A549 (cell line): Measurements from ENCODE around the gene SHQ1. TPM values are rescaled to one million over a fixed set of nuclear protein-coding genes. Genes with fewer than 3 reads are reported as not detected.

ENCODE experiments used
- ATAC-seq, 2 experiments: fragments of 200-7000 bp in 1 of 2; fragments of >200 bp in 1 of 2; cut with Nextera tagmentation in 1 of 2; cut with Tn5 transposase in 1 of 2; 3 replicates each; pipeline versions ENCODE4 v1.8.0 to v1.9.1; 2018 to 2020; ENCODE audit warnings: mild to moderate bottlenecking in 1 of 2, moderate library complexity in 1 of 2
- CTCF ChIA-PET: fragments of 300-600 bp; sonication (Branson Sonifier 250); formaldehyde crosslinking; extraction: SDS; loops from one replicate; lab custom pipeline; 2021; ENCODE audit warnings: antibody characterized with exemption, inconsistent platforms; lab: Yijun Ruan, JAX
- POLR2A ChIA-PET: fragments of 350-600 bp; formaldehyde crosslinking; extraction: SDS; loops from one replicate; lab custom pipeline; 2021; ENCODE audit warnings: antibody characterized with exemption, inconsistent platforms; lab: Yijun Ruan, JAX
- DNase-seq, 2 experiments: peaks; one replicate each; pipeline versions ENCODE4 v3.0.0 to v3.0.0-alpha.2; 2011 to 2016; ENCODE audit warnings: low read depth in 1 of 2, low spot score in 1 of 2
- FAIRE-seq: peaks from 2 replicates; lab custom pipeline; 2011; peaks lifted over from hg19 to GRCh38; lab: Jason Lieb, UNC
- H3K27ac ChIP-seq, 2 experiments: fragments of >200 bp; sonication (Bioruptor Twin); formaldehyde crosslinking; 3 replicates each; pipeline ENCODE4 v1.5.1; 2016 to 2017
- H3K4me1 ChIP-seq: fragments of >200 bp; sonication (Bioruptor Twin); formaldehyde crosslinking; 3 replicates; pipeline ENCODE4 v1.6.1; 2016
- H3K4me2 ChIP-seq: fragments of >200 bp; sonication (Bioruptor Twin); formaldehyde crosslinking; 3 replicates; pipeline ENCODE4 v1.6.1; 2016
- H3K4me3 ChIP-seq: fragments of >200 bp; sonication (Bioruptor Twin); formaldehyde crosslinking; 3 replicates; pipeline ENCODE4 v1.5.1; 2016
- H3K9me3 ChIP-seq: fragments of >200 bp; sonication (Bioruptor Twin); formaldehyde crosslinking; 3 replicates; pipeline ENCODE4 v1.6.1; 2016
- EHMT2 ChIP-seq: fragments of 200-600 bp; sonication (generic); IDR thresholded peaks from 2 replicates; pipeline ENCODE4 v1.6.1; 2016; ENCODE audit warnings: antibody characterized with exemption, low read depth, mild to moderate bottlenecking, moderate library complexity
- HOXA7 ChIP-seq: fragments of 250-450 bp; sonication (Bioruptor Pico); IDR thresholded peaks from 2 replicates; pipeline ENCODE4 v1.5.0; 2020; ENCODE audit warnings: mild to moderate bottlenecking, moderate library complexity
- HOXB5 ChIP-seq: fragments of 250-450 bp; sonication (Bioruptor Pico); IDR thresholded peaks from 2 replicates; pipeline ENCODE4 v1.5.0; 2020; ENCODE audit warnings: mild to moderate bottlenecking, moderate library complexity
- KDM5A ChIP-seq: fragments of 200-600 bp; sonication (generic); IDR thresholded peaks from 2 replicates; pipeline ENCODE4 v1.6.1; 2016; ENCODE audit warnings: antibody characterized with exemption, mild to moderate bottlenecking
- MYC ChIP-seq: IDR thresholded peaks from 2 replicates; pipeline ENCODE4 v1.6.1; 2012; ENCODE audit warnings: mild to moderate bottlenecking, inconsistent platforms, low read length, improper control_type of control experiment, borderline replicate concordance
- NFE2L2 ChIP-seq: fragments of 150-350 bp; conservative IDR thresholded peaks from 2 replicates; pipeline ENCODE4 v1.6.1; 2014; ENCODE audit warnings: low read length
- RAD21 ChIP-seq, 2 experiments: fragments of >200 bp in 1 of 2; sonication (Bioruptor Twin) in 1 of 2; formaldehyde crosslinking in 1 of 2; IDR thresholded peaks in 1 of 2; conservative IDR thresholded peaks in 1 of 2; 2 replicates in 1 of 2; 3 replicates in 1 of 2; pipeline ENCODE4 v1.6.1; 2012 to 2018; ENCODE audit warnings: inconsistent platforms in 1 of 2
- RCOR1 ChIP-seq: fragments of 150-350 bp; IDR thresholded peaks from 2 replicates; pipeline ENCODE4 v1.6.1; 2014; ENCODE audit warnings: antibody characterized with exemption, low read length, low read depth
- RFX5 ChIP-seq: fragments of 450-650 bp; IDR thresholded peaks from 2 replicates; pipeline ENCODE4 v1.7.1; 2014; ENCODE audit warnings: antibody characterized with exemption, mild to moderate bottlenecking, moderate library complexity
- SREBF2 ChIP-seq: fragments of 450-650 bp; IDR thresholded peaks from 2 replicates; pipeline ENCODE4 v1.6.1; 2014; ENCODE audit warnings: mild to moderate bottlenecking, moderate library complexity
- ZNF302 ChIP-seq: fragments of 250-450 bp; sonication (Bioruptor Pico); IDR thresholded peaks from 2 replicates; pipeline ENCODE4 v1.9.0; 2021; ENCODE audit warnings: inconsistent platforms, mild to moderate bottlenecking, moderate library complexity
- WGBS: methylation state at CpG from one replicate; pipeline ENCODE4 v1.1.6; 2017; ENCODE audit errors: missing lambda C conversion rate; 5-methylcytosine and 5-hydroxymethylcytosine counted together
- polyA plus RNA-seq, 4 experiments: library from polyadenylated mRNA; depleted of rRNA in 3 of 4; stranded (reverse); fragments of >200 nt; fragmentation: RNase III in 1 of 4; extraction: RNeasy Plus Mini Kit Qiagen cat#74134 plus additional on column Dnase treatment in 1 of 4; gene quantifications; 2 replicates in 3 of 4; 3 replicates in 1 of 4; pipeline ENCODE4 v1.2.3, GENCODE V29; 2011 to 2017
- TF ChIP-seq, protein P1 (sequence below): fragments of 200-600 bp; sonication (generic); IDR thresholded peaks from 2 replicates; pipeline ENCODE4 v1.6.1; 2016; ENCODE audit warnings: antibody characterized with exemption, mild to moderate bottlenecking, moderate library complexity
- TF ChIP-seq, protein P2 (sequence below): IDR thresholded peaks from 2 replicates; pipeline ENCODE4 v1.6.1; 2012
- TF ChIP-seq, protein P3 (sequence below): fragments of >200 bp; sonication (Bioruptor Twin); formaldehyde crosslinking; IDR thresholded peaks from 2 replicates; pipeline ENCODE4 v1.6.1; 2016
- TF ChIP-seq, protein P4 (sequence below): IDR thresholded peaks from 2 replicates; pipeline ENCODE4 v1.6.1; 2012; ENCODE audit warnings: low read depth, borderline replicate concordance

SHQ1 gene
- polyA plus RNA-seq, 2 of the 4 experiments (the other 2 are of a cell fraction): 18.0 to 22.2 TPM

DNA sequence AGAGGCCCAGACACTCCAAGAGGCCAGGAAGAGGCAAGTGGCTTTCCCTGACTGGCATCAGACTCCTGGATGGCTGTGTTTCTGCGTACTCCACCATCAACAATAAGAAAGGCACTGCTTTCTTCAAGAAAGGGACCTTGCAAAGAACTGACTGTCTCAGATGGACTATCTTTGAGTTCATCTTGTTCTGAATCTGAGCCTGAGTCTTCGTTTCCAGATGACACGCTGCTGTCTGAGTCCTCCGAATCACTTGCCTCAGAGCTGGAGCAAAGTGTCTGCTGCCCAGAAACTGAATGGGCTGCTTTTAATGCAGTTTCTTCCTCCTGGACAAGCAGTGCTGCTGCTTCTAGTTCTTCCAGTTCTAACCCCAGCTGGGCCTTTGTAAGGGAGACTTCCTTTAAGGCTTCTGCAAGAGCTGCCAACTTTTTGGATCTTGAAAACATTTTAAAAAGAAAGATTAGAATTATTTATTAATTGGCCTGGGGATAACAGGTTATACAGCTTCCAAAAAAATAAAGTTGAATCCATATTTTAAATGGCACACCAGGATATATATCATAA lies 97.8 kb downstream of the SHQ1 start:
- no peak overlapping the region for H3K4me3 ChIP-seq
- no peaks in the 10 kb centered on the region for H3K9me3 ChIP-seq
- TF ChIP-seq SREBF2: no peak
- no peak for TF ChIP-seq ZNF302 (CRISPR knock-in tag)
- no peak for TF ChIP-seq KDM5A
- TF ChIP-seq MYC: no peak
- CTCF ChIA-PET: interaction anchor here (1.6 kb wide), 2 partner anchors 12 to 22 kb away, joined by 3 read pairs; no protein-coding TSS in a partner anchor
- 99% methylated on average over 4 of the region's 4 CpGs for WGBS
- POLR2A ChIA-PET: interaction anchor here (0.9 kb wide), 1 partner anchor 12 kb away, joined by 7 read pairs; no protein-coding TSS in a partner anchor
- FAIRE-seq (no peak), DNase-seq (no peak), ATAC-seq (no peak)
- H3K27ac ChIP-seq: no peak overlapping the region
- H3K4me1 ChIP-seq: peaks cover 9% of the 10 kb centered on the region; the same call in 1 of the 3 replicates
- H3K4me2 ChIP-seq: no peak overlapping the region

DNA sequence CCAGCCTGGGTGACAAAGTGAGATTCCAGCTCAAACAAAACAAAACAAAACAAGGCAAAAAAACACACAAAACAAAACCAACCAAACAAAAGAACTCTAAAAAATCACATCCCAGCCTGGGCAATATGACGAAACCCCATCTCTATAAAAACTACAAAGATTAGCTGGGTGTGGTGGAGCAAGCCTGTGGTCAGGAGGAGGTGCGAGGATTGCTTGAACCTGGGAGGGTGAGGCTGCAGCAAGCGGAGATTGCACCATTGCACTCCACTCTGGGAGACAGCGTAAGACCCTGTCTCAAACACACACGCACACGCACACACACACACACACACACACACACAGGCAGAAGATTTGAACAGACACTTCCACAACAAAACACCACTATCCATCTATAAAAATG lies 99.6 kb downstream of the SHQ1 start:
- no peak for ATAC-seq
- Histone ChIP-seq H3K27ac (no peak overlapping the region), H3K4me3 (no peak overlapping the region), H3K4me2 (no peak overlapping the region), H3K9me3 (no peaks in the 10 kb centered on the region), H3K4me1 (peaks cover 8% of the 10 kb centered on the region; the same call in 1 of the 3 replicates)
- POLR2A ChIA-PET: interaction anchor here (0.6 kb wide), 1 partner anchor 43 kb away, joined by 4 read pairs; no protein-coding TSS in a partner anchor
- TF ChIP-seq, protein P1, sequence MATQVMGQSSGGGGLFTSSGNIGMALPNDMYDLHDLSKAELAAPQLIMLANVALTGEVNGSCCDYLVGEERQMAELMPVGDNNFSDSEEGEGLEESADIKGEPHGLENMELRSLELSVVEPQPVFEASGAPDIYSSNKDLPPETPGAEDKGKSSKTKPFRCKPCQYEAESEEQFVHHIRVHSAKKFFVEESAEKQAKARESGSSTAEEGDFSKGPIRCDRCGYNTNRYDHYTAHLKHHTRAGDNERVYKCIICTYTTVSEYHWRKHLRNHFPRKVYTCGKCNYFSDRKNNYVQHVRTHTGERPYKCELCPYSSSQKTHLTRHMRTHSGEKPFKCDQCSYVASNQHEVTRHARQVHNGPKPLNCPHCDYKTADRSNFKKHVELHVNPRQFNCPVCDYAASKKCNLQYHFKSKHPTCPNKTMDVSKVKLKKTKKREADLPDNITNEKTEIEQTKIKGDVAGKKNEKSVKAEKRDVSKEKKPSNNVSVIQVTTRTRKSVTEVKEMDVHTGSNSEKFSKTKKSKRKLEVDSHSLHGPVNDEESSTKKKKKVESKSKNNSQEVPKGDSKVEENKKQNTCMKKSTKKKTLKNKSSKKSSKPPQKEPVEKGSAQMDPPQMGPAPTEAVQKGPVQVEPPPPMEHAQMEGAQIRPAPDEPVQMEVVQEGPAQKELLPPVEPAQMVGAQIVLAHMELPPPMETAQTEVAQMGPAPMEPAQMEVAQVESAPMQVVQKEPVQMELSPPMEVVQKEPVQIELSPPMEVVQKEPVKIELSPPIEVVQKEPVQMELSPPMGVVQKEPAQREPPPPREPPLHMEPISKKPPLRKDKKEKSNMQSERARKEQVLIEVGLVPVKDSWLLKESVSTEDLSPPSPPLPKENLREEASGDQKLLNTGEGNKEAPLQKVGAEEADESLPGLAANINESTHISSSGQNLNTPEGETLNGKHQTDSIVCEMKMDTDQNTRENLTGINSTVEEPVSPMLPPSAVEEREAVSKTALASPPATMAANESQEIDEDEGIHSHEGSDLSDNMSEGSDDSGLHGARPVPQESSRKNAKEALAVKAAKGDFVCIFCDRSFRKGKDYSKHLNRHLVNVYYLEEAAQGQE: no peak
- no peak for TF ChIP-seq RAD21 (conservative IDR thresholded peaks at IDR 0.05 in 1 of 2, IDR thresholded peaks at IDR 0.05 in 1 of 2)
- TF ChIP-seq EHMT2: no peak
- no peak for TF ChIP-seq HOXA7 (CRISPR knock-in tag)
- TF ChIP-seq RFX5: no peak
- TF ChIP-seq, protein P2, sequence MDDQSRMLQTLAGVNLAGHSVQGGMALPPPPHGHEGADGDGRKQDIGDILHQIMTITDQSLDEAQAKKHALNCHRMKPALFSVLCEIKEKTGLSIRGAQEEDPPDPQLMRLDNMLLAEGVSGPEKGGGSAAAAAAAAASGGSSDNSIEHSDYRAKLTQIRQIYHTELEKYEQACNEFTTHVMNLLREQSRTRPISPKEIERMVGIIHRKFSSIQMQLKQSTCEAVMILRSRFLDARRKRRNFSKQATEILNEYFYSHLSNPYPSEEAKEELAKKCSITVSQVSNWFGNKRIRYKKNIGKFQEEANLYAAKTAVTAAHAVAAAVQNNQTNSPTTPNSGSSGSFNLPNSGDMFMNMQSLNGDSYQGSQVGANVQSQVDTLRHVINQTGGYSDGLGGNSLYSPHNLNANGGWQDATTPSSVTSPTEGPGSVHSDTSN: no peak
- TF ChIP-seq, protein P3, sequence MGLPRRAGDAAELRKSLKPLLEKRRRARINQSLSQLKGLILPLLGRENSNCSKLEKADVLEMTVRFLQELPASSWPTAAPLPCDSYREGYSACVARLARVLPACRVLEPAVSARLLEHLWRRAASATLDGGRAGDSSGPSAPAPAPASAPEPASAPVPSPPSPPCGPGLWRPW: no peak
- no peak for TF ChIP-seq NFE2L2
- TF ChIP-seq, protein P4, sequence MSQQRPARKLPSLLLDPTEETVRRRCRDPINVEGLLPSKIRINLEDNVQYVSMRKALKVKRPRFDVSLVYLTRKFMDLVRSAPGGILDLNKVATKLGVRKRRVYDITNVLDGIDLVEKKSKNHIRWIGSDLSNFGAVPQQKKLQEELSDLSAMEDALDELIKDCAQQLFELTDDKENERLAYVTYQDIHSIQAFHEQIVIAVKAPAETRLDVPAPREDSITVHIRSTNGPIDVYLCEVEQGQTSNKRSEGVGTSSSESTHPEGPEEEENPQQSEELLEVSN: no peak
- TF ChIP-seq HOXB5 (CRISPR knock-in tag): no peak
- no peak for TF ChIP-seq RCOR1
- CTCF ChIA-PET: interaction anchor here (0.7 to 2.2 kb wide), 2 partner anchors 9 to 525 kb away, joined by 3 to 5 read pairs; no protein-coding TSS in a partner anchor
- no peak for DNase-seq
- WGBS: 89% methylated on average over 6 of the region's 6 CpGs
- FAIRE-seq: no peak
